ENCODE data around the gene GBA2.

The GBA2 gene

DNA sequence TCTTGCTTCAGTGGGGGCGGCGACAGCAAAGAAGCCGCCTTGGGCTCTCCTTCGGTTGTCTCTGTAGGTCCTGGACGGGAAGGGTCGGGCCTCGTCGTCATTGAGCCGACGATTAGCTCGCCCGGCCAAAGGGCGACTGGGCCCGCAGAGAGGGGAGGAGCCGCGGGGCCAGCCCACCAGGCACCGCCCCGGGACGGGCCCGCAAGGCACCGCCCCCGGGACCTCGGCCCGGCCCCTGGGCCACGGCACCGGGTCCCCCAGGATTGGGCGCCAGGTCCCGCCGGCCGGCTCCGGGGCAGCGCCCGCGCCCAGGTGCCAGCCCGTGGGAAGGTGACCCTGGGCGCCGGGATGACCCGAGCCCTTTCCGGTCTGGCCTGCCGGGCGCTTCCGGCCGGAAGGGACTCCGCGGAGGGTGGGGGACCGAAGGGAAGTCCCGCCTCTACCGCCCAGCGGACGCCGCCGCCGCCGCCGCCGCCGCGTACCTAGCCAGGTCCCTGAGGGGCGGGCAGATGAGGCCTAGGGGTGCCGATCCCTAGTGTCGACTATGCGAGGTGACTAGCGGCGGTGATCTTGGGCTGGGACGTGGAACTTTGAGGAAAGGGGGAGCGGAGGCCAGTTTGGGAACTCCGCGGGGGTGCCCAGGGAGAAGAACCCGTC, at the start of gene GBA2, which contains the start of gene RGP1:
TSS of gene GBA2 (minus strand) at position 371 of the 657 bp plus-strand sequence. CDS start 524 bp downstream, outside the sequence.
TSS of gene RGP1 (plus strand) at position 430 of the 657 bp plus-strand sequence. CDS start 469 bp downstream, outside the sequence.
- peak; percentile 54 for DNase-seq

DNA sequence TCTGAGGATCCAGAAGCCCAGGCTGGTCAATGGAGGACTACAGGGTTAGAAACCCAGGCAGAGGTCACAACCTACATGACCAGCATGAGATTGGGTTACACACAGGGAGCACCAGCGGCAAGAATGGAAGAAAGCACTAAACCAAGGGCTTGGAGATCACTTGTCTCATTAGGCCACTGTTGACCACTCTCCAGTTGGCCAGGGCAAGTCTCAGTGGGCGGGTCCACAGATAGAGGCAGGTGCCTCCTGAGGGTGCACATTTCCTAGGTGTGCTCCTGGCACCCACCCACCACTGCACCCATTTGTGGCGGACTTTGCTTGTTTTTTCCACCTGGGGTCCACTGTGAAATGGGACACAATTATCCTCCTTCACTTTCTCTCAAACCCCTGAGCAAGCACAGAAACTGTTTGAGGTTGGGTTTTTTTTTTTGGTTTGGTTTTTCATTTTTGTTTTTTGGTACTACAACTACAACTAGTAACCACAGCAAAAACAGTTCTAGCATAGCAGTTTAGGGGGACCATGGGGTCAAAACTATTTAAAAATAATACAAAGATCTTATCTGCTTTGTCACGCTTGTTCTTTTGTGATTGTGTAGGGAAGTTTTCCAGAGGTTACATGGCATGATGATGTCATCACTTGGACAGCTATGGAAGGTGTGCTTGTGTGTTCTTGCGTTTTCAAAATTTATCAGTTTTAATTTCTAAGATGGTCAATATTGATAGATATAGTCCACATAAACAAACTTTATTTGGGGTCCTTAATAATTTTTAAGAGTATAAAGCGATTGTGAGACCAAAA, 48.5 kb upstream of the GBA2 start:
- no peak for DNase-seq

DNA sequence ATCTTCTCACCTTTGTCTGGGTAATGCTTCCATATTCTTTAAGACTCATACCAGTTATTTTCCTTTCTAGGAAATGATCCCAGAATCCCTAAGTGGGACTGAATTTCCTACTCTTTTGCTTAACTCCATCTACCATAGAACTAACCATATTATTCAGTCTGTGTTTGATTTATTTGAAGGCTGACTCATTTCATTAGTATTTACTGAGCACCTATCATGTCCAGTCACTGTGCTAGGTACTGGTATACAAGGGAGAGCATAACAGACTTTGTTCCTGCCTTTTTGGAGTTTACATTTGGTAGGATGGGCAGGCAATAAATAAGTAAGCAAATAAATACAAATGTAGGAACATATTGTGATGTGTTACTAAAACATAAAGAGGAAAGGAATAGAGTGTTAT, 46.7 kb upstream of the GBA2 start:
- DNase-seq: no peak

DNA sequence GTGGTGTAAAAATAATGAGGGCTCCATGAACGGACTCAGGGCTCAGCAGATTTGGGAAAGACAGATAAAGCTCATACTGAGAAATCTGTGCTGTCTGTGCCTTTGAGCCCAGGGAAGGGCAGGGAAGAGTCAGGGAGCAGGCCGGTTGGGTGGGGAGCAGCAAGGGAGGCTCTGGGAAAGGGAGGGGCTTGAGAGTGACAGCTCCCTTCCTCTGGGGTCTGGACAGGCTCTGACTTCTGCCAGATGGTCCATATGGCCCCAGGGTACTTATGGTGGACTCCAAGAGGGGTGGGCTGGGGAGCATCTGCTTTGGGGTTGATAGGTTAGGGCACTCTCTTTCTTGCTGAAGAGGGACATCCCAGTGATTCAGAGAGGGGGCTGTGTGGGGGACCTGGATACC, 44.4 kb upstream of the GBA2 start:
- DNase-seq: no peak

DNA sequence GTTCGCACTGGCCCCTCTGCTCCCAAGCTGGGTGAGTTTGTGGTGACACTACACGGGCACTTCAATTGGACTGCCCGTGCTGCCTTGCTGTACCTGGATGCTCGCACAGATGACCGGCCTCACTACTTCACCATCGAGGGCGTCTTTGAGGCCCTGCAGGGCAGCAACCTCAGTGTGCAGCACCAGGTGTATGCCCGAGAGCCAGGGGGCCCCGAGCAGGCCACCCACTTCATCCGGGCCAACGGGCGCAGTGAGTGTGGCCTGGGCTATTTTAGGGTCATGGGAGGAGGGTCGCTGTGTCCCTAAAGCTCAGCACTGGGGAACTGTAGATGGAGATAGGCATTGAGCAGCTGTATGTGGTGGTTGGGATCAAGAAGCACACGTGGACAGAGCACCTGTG, 43.8 kb upstream of the GBA2 start:
- DNase-seq: no peak

DNA sequence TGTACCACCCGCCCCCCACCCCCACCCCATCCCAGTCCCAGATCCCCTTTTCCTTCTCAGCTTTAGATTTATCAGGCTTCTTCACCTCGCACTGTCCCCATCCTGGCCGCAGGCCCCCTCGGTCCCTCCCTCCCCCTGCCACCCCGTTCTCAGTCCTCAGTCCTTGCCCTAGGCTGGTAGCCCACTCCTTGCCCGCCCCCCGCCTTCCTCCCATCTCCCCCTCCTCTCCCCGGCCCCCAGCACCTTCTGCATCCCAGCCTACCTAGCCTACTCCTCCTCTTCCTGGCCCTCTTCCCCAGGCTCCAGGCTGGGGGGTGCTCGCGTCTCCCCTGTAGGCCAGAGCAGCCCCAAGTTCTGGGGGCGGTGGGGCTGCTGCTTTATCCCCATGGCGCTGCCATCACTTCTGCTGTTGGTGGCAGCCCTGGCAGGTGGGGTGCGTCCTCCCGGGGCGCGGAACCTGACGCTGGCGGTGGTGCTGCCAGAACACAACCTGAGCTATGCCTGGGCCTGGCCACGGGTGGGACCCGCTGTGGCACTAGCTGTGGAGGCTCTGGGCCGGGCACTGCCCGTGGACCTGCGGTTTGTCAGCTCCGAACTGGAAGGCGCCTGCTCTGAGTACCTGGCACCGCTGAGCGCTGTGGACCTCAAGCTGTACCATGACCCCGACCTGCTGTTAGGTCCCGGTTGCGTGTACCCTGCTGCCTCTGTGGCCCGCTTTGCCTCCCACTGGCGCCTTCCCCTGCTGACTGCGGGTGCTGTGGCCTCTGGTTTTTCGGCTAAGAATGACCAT, 43.2 kb upstream of the GBA2 start:
- no peak for DNase-seq

DNA sequence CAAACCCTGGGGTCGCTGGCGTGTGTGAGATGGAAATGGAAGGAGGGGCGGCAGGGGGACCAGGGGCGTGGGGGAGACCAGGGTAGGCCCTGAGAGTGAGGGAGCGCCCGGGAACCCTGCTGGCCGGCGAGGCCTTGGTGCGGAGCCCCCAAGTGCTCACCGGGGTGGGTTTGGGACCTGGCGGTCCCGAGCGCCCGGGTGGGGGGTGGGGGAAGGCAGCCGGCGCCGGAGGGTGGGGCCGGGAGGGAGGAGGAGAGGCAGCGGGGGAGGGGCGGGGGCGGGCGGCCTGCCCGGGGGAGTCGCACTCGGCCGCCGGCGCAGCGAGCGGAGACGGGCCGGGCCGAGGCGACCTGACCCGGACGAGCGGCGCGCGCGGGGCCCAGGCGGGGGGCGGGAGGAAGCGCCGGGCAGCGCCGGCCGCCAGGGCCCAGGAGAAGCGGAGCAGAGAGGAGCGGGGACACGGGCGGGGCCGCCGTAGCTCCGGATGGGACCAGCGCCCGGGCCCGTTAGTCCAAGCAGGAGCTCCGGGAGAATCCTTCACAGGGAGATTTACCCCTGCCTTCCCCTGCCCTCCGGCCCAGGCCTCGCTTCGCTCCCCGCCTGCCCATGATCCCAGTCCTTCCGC, 42.4 kb upstream of the GBA2 start, which contains the start of gene NPR2:
TSS of gene NPR2 (plus strand) at position 295 of the 625 bp plus-strand sequence. CDS start 818 bp downstream, outside the sequence.
- DNase-seq: no peak

DNA sequence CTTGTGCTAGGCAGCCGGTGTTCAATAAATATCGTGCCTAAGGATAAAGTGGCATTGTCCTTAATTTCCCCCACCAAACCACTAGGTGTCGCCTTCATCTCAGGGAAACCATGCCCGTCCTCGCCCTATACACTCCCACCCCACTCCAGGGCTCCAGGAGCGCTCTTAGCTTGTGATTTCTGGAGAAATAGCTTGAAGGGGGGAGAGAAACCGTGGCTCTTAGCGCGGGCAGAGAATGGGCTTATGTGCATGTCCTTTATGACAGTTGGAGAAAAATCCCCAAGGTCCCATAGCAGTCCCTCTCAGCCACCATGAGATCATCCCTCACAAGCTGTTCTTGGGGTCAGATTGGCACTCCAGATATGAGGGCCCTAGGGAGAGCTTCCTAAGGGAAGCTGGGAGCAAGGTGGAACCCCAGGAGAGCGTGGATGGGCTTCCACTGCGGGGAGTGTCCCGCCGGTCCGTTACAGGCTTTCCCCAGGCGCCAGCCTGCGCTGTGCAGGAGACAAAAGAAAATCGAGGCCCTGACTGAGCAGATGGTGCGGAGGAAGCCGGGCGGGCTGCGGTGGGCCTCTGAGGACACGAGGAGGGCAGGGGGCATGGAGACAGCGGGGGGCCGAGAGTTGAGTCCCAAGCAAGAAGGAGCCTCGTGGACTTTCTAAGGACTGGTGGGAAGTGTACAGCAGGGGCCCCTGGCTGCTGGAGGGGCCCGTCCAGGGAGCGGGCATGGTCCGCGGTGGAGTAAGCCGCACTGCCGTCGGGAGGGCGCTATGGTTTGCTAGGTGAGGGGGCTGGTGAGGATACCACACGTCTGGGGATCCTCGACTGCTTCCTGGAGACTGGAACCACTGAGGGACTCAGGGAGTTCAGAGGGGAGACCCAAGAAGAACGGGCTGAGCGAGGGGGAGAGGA, 41.6 kb upstream of the GBA2 start:
- DNase-seq: peak; percentile 65

DNA sequence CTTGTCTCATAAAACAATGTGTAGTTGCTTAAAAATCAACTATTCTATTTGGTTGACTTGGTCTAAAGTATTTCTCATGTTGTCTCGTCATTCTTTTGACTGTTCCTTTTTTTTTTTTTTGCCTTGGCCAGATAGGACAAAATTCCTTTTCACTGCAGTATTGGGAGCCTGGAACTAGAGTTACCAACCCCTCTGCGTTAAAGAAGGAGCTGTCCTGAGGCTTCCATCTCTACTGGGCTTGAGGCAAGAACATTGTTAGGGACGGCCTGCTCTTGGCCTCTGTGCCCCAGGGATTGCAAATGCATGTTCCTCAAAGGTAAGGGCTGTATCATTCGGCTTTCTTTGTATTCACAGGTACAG, 41.0 kb upstream of the GBA2 start:
- DNase-seq: no peak

DNA sequence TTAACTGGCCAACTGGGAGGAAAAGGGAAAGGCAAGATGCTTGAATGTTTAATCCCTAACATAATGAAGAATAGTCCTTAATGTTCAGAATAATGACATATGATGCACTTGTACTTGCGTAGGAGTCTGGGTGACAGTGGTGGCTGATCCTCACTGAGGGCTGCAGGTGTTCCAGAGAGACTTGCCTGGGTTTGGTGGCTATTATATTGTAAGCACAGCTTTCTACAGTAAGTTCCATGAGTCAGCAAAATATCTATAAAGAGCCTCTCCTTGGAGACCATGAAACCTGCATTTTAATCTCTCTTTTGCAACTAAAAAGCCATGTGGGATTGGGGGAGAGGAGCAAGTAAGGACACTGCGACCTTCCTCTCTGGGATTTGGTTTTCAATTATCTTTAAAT, 40.5 kb upstream of the GBA2 start:
- no peak for DNase-seq

DNA sequence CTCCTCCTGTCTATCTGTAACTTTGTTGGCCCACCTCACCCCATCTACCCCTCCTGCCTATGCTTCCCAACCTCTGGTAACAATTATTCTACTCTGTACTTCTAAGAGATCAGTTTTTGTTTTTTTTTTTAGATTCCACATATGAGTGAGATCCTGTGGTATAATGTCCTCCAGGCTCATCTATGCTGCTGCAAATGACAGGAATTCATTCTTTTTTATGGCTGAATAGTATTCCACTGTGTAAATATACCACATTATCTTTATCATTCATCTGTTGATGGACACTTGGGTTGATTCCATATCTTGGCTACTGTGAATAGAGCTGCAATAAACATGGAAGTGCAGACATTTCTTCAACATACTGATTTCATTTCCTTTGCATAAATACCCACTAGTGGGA, 34.4 kb upstream of the GBA2 start:
- DNase-seq: no peak

DNA sequence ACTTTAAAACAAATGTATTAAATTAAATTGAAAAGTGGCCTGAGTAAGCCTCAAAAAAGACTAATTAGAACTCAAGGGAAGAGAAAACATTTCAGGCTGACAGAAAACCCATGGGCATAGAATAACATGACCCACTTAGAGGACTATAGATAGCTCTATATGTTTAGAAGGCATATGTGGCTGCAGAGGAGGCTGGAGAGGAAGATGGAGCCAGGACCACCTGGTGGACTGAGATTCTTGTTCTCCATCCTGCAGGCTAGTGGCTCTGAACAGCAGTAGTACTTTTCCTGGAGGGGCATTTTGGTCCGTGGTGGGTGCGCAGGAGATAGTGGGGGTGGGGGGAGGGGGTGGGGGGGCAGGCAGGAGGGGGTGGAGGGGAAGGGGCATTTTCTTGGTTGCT, 32.0 kb upstream of the GBA2 start:
- no peak for DNase-seq

DNA sequence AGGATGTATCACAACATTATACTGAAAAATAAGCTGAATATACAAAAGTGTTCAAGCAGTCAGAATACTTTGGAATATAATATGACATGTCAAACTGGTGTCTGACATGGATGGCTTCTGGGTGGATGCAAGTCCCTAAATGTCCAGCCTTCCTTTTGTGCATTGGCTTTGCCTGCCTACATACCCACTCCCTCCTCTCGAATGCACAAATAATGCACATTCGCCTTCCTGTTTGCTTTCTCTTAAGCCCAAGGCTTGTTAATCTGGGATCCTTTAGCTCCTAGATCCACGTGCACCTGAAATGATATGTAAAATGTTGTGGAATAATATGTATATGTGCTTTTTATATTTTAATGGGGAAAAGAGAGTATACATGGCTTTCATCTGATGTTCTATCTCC, 29.5 kb upstream of the GBA2 start:
- DNase-seq: no peak

DNA sequence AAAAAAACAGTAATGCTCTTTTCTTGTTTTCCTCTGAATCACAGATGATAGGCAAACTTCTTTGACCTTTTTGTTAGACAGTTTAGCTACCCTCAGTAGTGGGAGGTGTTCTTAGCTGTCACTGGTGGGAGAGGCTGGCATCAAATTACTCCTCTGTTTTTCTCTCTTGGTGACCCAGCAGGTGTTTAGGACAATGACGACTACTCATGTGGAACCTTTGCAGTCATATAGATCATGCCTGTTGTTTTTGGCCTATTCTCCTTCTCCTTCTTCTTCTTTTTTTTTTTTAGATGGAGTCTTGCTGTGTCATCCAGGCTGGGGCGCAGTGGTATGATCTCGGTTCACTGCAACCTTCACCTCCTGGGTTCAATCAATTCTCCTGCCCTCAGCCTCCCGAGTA, 27.0 kb upstream of the GBA2 start:
- DNase-seq: peak; percentile 71

DNA sequence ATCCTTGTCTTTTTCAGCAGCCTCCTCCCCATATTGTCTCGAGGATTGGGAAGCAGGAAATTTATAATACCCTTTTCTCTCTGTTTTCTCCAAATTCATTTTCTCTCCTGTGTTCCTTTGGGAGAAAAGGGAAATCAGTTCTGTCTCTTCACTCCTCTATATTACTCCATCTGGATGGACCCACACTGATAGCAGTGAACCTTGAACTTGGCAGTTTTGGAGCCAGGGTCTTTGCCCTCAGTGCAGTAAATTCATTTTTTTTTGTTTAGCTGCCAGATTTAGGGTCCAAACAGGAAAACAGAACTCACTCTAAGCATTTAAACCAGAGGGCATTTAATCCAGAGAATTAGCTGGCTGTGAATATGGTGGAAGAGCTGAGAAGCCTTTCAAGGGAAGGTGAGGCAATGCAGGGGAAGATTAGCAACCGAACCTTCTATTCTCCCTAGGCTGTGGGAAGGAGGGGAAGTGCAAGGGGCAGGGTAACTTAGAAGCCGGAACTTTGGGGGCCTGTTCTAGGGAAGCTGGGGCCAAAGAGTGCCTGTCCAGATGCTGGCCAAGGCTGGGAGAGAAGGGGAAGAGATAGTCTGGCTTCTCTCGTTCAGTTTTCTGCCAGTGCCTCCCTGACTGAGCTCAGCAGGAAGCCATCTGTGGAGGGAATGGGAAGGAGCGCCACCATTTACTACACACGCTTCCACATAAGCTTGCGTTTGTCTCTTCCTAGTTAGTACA, 26.0 kb upstream of the GBA2 start:
- DNase-seq: no peak

DNA sequence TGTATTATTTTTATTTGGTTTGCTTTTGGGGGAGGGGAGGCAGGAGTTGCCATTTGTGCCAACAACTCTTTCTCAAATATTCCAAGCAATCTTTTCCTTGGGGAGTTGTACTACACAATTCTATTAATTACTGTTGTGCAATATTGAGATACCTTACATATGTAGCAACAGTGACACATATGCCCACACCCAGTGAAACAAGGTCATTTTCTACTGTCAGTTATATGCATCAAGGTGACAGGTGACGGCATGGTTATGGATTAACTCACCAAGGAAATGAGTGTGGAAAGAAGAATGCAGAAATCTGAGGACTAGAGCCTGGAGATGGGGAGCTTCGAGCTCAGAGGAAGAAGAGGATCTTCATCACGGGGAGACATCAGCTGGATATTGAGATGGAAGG, 22.9 kb upstream of the GBA2 start:
- no peak for DNase-seq

DNA sequence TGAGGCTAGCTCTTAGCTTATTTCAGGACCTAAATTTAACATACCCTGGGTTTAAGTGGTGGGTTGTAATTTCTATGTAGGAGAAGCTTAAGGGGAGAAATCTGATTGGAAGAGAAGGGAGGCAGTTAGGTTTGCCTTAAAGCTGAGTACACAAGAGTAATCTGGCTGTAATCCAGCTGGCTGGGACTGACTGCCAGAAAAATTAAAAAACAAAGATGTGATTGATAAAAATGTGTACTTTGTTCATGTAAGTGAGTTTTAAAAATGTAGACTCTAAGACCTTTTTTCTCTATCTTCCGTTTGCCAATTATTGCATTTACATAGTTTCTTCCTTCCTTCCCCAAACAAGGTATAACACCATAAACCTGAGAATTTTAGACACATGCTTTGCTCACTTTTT, 22.5 kb upstream of the GBA2 start:
- DNase-seq: peak; percentile 32

DNA sequence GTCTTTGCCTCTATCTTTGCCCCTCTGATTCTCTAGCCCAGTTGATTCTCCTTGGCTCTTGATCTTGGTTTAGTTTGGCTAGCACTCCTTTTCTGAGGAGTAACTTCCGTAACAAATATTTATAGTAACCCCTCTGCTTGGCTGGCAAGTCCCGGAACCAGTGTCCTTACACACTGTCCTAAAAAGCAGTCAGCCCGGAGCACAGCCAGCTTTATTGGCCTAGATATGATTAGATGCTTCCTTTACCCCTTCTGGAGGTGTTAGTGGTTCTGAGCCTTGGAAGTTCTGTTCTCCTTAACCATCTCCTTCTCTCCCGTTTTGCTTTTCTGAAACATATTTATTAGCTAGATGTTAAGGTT, 22.0 kb upstream of the GBA2 start:
- DNase-seq: no peak

DNA sequence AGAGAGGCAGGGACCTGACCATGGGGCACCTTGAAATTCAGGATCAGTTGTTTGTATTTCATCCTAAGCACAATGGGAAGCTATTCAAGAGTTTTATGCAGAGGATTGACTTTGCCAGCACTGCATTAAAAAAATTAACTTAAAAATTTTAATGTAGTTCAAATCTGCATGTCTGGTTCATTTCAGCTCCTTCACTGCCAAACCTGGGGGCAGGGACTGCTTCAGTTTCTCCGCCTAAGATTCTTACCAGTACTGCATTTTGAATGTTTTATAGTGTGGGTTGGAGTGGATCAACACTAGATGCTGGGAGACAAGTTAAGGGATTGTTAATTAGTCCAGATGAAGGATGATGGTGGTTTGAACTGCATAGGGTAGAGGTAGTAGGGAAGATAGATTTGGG, 20.7 kb upstream of the GBA2 start:
- DNase-seq: no peak

DNA sequence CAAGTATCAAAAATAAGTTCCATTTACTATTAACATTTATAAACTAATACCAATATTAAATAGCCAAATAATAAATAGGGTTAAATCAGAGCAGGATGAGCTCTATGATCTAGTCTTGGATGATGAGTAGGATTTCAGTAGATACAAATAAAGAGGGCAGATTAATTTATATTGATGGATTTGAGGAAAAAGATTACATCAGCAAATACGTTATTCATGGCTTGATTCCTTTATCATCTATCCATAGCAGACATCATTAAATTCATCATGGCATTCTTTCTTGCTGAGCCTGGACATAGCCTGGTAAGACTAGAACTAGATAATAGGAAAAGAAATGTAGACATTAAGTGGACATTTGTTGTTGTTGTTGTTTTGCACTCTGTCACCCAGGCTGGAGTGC, 18.4 kb upstream of the GBA2 start:
- no peak for DNase-seq

DNA sequence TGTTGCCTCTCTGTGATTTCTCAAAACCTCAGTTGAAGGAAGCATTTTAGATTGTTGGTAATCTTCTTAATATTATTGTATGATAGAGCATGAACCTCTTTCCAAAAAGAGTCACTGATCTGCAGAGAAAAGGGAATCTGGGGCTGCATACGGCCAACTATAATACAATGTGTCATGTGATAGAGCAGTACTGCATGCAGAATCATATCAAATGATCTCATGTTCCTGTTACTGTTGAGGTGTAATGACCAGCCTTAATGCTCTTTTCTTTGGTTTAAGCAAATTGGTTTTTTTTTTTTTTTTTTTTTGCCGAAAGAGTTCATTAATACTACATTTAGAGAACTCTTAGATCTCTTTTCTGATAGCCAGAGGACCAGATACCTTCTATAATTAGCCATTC, 18.0 kb upstream of the GBA2 start:
- no peak for DNase-seq

Data from DMS79 (cell line).